ENCODE measurements around the gene PAIP2. TPM values are rescaled to one million over a fixed set of nuclear protein-coding genes. Genes with fewer than 3 reads are reported as not detected.
A peak's percentile ranks its signal among the peaks of the same experiment; 100 is the strongest.

The PAIP2 gene
- total RNA-seq, 1 donor from 2014 or later, result 27.6 TPM

- DNase-seq (ENCODE audit: low spot score in 2 of 2), result no peak
- no peaks in the 10 kb centered on the region for H3K9me3 ChIP-seq
- H3K4me3 ChIP-seq, result peak overlapping the region in 1 of 2 donors; percentile 65
- no peak overlapping the region for H3K27ac ChIP-seq
- H3K27me3 ChIP-seq, result no peaks in the 10 kb centered on the region
- H3K4me1 ChIP-seq, result peaks cover 3 to 28% of the 10 kb centered on the region in 2 donors
- intact Hi-C loops (cut with DNase I), result no loop called here
- no peaks in the 10 kb centered on the region for H3K36me3 ChIP-seq
- TF ChIP-seq CTCF (IDR thresholded peaks at IDR 0.05), result no peak
These were observed 50.1 kb downstream of the PAIP2 start for GRCh38 chr5:139391570-139392323.

GRCh38 chr5:139392324-139392677 is 50.6 kb downstream of the PAIP2 start:
- Histone ChIP-seq H3K9me3 (no peaks in the 10 kb centered on the region), H3K27ac (no peak overlapping the region), H3K4me3 (peak overlapping the region; percentile 59 to 65), H3K27me3 (no peaks in the 10 kb centered on the region), H3K36me3 (no peaks in the 10 kb centered on the region), H3K4me1 (peaks cover 3 to 28% of the 10 kb centered on the region in 2 donors)
- intact Hi-C loops (cut with DNase I), result no loop called here
- no peak for TF ChIP-seq CTCF (IDR thresholded peaks at IDR 0.05)
- DNase-seq (ENCODE audit: low spot score in 2 of 2), result no peak

GRCh38 chr5:139392678-139393496 is 51.2 kb downstream of the PAIP2 start:
- TF ChIP-seq CTCF (IDR thresholded peaks at IDR 0.05), result peak; percentile 24 to 48 (median 41)
- Histone ChIP-seq H3K36me3 (no peaks in the 10 kb centered on the region), H3K27me3 (no peaks in the 10 kb centered on the region), H3K4me1 (peaks cover 3 to 28% of the 10 kb centered on the region in 2 donors), H3K9me3 (no peaks in the 10 kb centered on the region), H3K27ac (no peak overlapping the region), H3K4me3 (peak overlapping the region; percentile 59 to 65)
- intact Hi-C loops (cut with DNase I), result no loop called here
- DNase-seq (ENCODE audit: low spot score in 2 of 2), result peak in 1 of 2 donors; percentile 76

GRCh38 chr5:139393497-139394122 is 52.0 kb downstream of the PAIP2 start:
- Histone ChIP-seq H3K27ac (no peak overlapping the region), H3K4me1 (peaks cover 0 to 26% of the 10 kb centered on the region in 2 donors), H3K36me3 (no peaks in the 10 kb centered on the region), H3K9me3 (no peaks in the 10 kb centered on the region), H3K27me3 (no peaks in the 10 kb centered on the region), H3K4me3 (peak overlapping the region; percentile 59 to 65)
- intact Hi-C loops (cut with DNase I), result loop anchor here (1.0 kb wide), 1 partner anchor 24 kb away; no protein-coding TSS in a partner anchor
- DNase-seq (ENCODE audit: low spot score in 2 of 2), result no peak
- TF ChIP-seq CTCF (IDR thresholded peaks at IDR 0.05), result no peak

DNA sequence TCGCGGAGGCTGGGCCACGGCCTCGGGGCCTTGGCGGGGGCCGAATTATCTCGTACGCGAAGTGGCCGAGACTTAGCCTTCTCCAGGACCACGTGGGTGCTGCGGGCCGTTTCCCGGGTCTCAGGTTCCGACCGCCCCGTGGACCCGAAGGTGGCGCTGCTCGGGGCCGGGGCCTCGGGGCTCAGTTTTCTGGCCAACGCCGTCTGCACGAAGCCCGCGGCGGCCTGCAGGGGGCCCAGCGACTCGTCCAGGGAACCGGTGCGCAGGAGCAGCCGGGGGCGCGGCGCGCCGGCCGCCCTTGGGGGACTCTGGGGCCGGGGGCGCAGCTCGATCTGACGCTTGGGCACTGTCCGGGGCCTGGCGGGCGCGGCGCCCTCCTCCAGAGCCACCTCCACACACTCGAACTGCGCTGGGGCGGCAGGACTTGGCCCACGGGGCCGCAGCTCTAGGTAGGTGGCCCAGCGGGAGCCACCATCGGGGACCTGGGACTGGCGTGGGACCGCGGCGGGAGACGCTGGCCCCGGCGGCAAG is 52.5 kb downstream of the PAIP2 start:
- H3K36me3 ChIP-seq, result no peaks in the 10 kb centered on the region
- peak overlapping the region in 1 of 2 donors; percentile 9 for H3K27ac ChIP-seq
- peaks cover 0 to 26% of the 10 kb centered on the region in 2 donors for H3K4me1 ChIP-seq
- H3K27me3 ChIP-seq, result no peaks in the 10 kb centered on the region
- DNase-seq (ENCODE audit: low spot score in 2 of 2), result peak in 1 of 2 donors; percentile 74
- peak overlapping the region; percentile 59 to 65 for H3K4me3 ChIP-seq
- intact Hi-C loops (cut with DNase I), result loop anchor here (1.0 kb wide), 1 partner anchor 23 kb away; no protein-coding TSS in a partner anchor
- peak in 2 of 3 experiments; percentile 20 to 50 for TF ChIP-seq CTCF (IDR thresholded peaks at IDR 0.05)
- no peaks in the 10 kb centered on the region for H3K9me3 ChIP-seq
